UCSD-AML1 (cell line): ENCODE data around the gene C11orf24.

Source experiments
- DNase-seq: peaks from one replicate; lab custom pipeline; 2025; ENCODE audit not compliant: unreplicated experiment; lab: John Stamatoyannopoulos, UW

The C11orf24 gene

DNA sequence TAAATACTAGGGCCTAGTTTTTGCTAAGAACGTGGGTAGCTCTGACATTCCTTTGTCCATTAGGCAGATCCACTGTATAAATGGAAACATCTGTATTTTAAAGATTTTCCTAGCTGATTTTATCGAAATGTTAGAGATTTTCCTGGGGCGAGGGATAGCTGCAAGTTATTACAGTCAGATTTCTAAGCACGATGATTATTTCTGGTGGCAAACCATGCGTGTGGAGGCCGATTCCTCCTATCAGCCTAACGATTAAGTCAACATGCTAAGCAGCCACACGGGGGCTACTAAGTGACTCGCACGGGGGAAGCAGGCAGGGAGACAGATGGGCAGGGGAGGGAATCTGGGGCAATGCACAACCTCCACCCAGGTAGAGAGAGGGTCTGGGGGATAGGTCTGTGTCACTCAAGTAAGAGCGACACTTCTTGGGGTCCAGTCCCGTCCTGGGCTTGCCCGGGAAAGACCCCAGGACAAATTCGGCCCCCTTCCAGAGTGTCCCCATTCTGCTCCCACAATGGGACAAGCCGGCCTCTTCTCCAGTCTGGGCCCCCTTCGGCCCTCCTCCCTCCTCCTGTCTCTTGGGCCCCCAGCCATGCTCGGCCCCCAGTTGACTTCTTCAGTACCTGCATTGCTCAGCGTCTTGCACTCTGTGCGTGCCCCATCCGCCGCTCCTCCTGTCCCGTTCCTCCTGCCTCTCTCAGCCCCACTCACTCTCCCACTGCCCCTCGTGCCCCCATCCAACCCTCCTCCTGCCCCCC lies 571 bp downstream of the C11orf24 start:
- DNase-seq = peak; percentile 61

- DNase-seq = no peak
These were observed 1.4 kb downstream of the C11orf24 start for GRCh38 chr11:68270196-68271022.

- DNase-seq = no peak
These were observed 2.2 kb downstream of the C11orf24 start for GRCh38 chr11:68269414-68270081.

DNA sequence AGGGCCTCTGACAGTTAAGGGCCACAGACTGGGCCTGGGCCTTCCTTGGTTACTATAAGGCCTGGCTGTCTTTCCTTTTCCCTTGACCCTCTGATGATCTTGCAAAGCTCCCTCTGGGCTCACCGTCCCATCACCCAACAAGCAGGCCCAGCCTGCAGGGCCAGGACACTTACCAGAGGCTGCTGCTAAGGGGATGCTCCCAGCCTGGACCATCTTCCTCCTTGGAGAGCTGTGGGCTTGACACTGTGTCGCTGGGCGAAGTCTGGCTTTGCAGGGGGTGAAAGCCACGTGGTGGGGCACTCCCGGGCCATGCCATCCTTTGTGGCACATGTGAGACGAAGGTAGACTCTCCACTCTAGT lies 3.9 kb downstream of the C11orf24 start:
- no peak for DNase-seq

GRCh38 chr11:68266936-68267880 lies 4.6 kb downstream of the C11orf24 start:
- DNase-seq = no peak

DNA sequence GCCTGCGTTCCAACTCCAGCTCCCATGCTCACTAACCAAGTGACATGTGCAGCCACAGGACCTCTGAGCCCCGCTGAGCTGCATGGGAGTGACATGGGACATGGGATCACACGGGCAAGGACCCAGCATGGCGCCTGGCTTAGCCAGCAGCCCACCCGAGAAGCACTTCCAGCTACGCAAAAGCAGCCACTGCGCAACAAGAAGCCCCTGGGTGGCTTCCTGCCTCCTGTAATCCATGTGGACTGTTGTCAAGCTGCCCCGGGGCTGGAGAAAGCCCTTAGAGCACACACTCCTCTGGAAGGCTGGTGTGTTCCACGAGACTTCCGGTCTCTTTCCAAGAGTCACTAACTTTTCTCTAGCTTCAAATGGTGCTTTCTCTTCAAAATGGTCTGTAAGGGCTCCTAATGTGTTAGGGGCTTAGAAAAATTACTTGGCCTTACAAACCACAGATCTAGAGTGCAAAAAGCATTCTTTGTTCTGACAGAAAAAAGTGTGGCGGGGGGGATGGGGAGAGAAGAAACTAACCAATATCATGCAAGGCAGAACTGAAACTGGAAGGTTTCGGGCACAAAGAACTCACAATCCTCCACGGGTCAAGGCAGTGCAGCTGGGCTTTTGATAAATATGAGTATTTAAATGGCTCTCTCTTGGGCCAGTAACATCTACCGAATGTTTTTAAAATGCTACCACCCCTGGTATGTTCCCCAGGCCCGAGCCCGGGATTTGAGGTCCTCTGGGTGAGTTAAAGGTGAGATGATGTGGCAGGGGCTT lies 5.5 kb downstream of the C11orf24 start:
- no peak for DNase-seq

- DNase-seq = no peak
These were observed 6.8 kb downstream of the C11orf24 start for GRCh38 chr11:68264741-68265540.

DNA sequence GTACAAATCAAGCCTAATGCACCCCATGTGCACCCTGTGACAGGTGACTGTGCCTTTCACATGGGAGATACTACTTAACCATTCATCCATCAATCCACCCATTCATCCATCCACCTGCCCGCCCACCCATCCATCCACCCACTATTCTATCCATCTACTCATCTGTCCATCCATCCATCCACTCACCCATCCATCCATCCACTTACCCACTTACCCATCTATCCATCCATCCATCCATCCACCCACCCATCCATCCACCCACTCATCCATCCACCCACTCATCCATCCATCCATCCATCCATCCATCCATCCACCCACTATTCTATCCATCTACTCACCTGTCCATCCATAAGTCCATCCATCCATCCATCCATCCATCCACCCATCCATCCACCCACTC lies 7.5 kb downstream of the C11orf24 start:
- DNase-seq = no peak

- DNase-seq = no peak
These were observed 8.2 kb downstream of the C11orf24 start for GRCh38 chr11:68263444-68264035.

DNA sequence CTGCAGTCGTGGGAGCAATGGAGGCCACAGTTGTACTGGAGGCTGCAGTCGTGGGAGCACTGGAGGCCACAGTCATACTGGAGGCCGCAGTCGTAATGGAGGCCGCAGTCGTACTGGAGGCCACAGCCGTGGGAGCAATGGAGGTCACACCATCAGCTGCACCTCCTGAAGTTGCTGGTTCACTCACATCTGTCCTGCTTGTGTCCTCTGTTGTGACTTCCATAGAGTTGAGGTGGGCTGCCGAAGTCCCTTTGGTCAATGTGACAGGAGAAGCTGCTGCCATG lies 9.3 kb downstream of the C11orf24 start:
- no peak for DNase-seq

- DNase-seq = no peak
These were observed 9.8 kb downstream of the C11orf24 start for GRCh38 chr11:68261749-68262543.

- no peak for DNase-seq
These were observed 10.8 kb downstream of the C11orf24 start for GRCh38 chr11:68261006-68261405.

GRCh38 chr11:68260484-68260883 lies 11.3 kb downstream of the C11orf24 start:
- no peak for DNase-seq

DNA sequence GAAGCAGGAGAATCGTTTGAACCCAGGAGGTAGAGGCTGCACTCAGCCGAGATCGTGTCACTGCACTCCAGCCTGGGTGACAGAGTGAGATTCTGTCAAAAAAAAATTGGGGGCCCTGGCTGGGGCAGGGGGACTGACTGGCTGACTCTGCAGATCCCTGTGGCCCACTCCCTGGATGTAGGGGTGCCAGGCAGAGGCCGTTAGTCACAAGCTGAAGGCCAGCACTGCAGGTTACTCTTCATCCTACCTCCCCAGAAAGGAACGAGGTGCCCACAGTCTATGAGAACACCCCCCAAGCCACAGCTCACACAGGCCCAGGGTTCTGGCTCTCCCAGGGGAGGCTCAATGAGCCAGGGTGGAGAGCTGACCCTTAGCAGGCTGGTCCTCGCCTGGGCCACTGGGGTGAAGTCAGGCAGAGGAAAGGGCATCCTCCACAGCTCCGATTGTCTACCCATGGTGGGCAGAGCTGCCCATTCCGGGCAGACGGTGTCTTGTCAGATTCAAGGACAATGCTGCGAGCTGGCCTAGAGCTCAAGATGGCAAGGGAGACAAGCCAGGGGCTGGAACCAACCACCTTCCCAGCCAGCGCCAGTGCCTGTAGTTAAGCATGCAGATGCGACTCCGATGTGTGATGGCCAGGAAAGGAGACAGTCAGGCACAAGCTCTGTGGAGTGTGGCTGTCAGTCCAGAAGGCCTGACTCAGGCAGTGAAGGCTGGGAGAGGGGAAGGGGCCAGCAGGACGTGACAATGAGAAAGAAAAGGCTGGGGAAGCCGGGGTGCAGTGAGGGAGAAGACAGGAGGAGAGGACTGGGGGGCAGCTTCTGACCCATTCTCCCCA lies 12.4 kb downstream of the C11orf24 start:
- DNase-seq = no peak

GRCh38 chr11:68258363-68258765 lies 13.4 kb downstream of the C11orf24 start:
- DNase-seq = no peak

- DNase-seq = peak; percentile 91
These were observed 14.1 kb downstream of the C11orf24 start for GRCh38 chr11:68257477-68258362.
